NOMO-1 treated with DMSO at 0.1 percent for 48 hours (cell line): ENCODE data around the gene COPS4.

Experiments
- DNase-seq: peaks from one replicate; lab custom pipeline; 2025; ENCODE audit not compliant: unreplicated experiment; lab: John Stamatoyannopoulos, UW

Gene COPS4

GRCh38 chr4:83118869-83119268 lies 83.9 kb downstream of the COPS4 start:
- DNase-seq = no peak

GRCh38 chr4:83121246-83121645 lies 86.3 kb downstream of the COPS4 start:
- DNase-seq = no peak

- peak; percentile 94 for DNase-seq
These were observed 89.3 kb downstream of the COPS4 start for GRCh38 chr4:83124111-83124780.
